ENCODE data around the gene NKRF.

GRCh38 chrX:119583431-119584059 is 22.7 kb downstream of the NKRF start:
- TF ChIP-seq CTCF (IDR thresholded peaks at IDR 0.05) (no peak), POLR2A (IDR thresholded peaks at IDR 0.05) (no peak), EP300 (IDR thresholded peaks at IDR 0.05) (no peak)
